HG03045 (cell line): Measurements from ENCODE around the gene IGSF10.

Experiments used
- ATAC-seq: cut with Tn5 transposase; IDR thresholded peaks from one replicate; pipeline ENCODE4 v1.9.1; 2021; ENCODE audit warnings: mild to moderate bottlenecking, moderate library complexity; ENCODE audit not compliant: unreplicated experiment

Gene IGSF10

DNA sequence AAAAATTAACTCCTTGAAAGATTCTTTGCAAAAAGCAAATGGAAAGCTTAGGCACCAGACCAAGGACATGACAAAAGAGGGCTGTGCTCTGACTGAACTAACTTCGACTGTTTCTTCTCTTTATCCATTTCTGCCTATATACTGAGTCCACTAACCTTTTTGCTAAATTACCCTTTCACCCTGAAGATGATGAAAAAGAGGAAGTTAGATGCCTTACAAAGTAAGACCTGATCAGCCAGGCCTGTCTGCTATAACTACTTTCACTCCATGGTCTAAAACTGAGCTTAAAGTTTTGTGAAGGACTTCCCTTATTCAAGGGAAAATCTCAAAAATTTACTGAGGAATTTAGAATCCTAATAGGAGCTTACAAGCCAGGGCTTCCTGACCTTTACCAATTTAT, 6.2 kb upstream of the IGSF10 start:
- ATAC-seq = no peak

DNA sequence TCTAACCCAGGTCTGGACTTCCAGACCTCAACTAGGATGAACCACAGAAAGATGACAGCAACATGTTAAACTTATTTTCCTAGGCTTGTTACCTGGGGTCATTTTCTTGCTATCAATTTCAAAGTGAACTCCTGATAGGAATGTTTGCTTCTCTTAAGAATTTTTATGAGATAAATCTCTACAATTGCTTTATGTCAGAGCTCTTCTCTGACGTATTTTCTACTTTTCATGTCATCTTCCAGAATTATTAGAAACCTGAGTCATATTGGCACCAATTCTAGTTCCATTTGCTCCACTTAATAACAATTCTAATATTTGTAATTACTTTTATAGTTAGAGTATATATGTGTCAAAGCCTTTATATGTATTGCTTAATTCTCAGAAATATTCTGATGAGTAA, 2.1 kb upstream of the IGSF10 start:
- no peak for ATAC-seq

DNA sequence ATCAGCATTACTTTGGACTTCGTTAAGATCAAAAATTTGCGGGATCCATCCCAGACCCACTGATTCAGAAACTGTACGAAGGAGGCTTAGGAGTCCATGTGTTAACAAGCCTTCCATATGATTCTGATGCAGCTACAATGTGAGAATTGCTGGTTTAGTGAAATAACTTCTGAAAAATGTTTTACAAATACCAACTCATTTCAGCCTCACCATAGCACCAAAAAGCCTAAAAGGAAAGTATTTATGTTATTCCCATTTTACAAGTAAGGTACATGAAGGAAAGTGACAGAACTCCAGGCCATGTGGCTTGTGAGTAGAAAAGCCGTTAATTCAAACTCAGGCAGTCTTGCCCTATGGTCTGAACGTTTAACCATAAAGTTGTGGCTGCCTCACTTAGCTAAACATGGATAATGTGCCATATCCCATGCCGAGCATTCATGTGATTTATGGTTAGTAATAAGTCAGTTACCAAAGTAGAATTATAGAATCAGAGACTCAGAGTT, 1.5 kb upstream of the IGSF10 start:
- ATAC-seq = no peak

DNA sequence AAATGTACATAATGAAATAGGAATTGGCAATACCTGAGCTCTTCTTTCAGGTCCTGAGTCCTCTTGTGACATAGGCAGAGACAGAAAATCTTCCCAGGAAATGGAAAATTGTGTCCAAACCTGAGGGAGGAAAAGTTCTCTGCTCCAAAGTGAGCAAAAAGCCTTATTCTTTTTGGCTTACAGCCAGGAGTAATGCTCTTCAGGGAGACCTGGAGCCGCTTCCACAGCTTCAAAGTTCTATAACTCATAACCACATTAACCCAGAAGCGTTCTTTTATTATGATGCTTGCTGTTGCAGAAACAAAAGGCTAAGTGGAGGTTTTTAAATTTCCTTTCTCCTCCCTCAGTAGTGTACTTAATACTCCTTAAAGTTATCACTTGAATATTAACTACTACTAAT, 633 bp downstream of the IGSF10 start:
- ATAC-seq = no peak

DNA sequence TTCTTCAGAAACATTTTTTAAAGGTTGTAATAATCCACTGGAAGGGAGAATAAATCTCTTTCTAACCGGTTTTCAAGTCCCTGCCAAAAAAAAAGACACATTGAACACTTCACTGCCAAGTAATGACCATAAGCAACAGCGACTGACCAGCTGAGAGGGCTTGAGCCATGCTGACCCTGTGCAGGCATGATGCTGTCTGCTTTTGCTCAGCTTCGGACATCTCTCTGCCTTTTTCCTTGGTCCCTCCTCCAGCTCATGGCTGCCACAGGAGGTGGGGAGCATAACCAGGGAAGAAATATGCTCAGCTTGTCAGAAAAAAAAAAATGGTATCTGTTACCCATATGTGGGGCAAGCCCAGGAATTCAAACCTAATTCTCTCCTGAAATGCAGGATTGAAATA, 1.5 kb downstream of the IGSF10 start:
- no peak for ATAC-seq

DNA sequence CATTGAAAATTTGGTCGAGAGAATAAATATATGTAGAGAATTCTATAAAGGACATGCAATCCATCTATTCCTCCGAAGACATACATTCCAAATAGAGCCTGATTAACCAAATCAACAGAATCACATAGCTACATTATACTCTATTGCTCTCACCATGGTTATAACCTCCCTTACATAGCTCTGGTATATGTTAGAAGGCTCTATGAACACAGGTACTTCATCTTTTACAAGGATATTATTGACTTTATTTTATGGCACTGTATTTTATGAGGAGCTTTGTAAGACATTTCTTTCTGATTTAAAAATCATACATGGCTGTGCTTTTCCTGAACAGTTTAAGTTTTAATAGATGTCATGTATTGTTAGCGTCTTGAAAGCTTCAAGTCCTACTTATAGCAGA, 4.8 kb downstream of the IGSF10 start:
- ATAC-seq = no peak

DNA sequence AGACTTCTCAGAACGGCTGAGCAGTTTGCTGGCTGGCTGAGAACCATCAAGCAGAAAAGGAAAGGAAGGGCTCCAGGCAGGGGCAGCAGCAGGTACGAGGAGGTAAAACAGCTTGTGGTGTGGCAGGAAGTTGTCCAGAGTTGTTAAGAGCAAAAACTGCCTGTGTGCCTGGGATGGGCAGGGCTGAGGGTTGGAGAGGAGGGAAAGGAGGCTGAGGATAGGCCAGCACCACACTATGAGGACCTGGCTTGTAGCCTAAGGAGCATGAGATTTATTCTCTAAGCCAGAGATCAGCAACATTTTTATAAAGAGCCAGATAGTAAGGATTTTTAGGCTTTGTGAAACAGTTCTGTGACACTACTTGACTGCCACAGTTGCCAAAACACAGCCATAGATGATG, 8.0 kb downstream of the IGSF10 start:
- no peak for ATAC-seq

DNA sequence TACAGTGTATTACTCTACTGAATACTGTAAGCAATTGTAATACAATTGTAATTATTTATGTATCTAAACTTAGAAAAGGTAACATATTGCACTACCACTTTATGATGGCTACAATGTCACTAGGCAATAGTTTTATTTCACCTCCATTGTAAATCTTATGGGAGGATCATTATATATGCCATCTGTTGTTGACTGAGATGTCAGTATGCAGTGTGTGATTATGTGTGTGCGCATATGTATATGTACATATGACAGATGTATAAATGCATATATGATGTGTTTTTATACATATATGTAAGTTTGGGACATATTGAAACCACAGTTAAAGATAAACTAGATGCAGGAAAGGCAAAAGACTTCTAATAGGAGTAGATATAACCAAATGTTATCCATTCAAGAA, 8.5 kb downstream of the IGSF10 start:
- no peak for ATAC-seq

DNA sequence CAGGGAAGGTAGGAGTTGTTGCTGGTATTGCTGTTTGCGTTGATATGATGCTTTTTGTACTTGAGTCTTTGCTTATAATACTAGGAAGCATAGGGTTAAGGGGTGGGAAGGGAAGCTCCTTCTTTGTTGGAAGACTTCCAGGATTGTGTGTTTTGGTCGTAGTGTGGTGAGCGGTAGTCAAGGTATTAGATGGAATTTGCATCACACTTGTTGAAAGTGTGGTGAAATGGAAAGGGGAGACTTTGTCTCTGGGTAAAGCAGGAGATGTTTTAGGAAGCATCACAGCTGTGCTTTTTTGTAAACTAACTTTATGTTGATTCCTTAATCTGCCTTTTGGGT, 14.9 kb downstream of the IGSF10 start:
- no peak for ATAC-seq

DNA sequence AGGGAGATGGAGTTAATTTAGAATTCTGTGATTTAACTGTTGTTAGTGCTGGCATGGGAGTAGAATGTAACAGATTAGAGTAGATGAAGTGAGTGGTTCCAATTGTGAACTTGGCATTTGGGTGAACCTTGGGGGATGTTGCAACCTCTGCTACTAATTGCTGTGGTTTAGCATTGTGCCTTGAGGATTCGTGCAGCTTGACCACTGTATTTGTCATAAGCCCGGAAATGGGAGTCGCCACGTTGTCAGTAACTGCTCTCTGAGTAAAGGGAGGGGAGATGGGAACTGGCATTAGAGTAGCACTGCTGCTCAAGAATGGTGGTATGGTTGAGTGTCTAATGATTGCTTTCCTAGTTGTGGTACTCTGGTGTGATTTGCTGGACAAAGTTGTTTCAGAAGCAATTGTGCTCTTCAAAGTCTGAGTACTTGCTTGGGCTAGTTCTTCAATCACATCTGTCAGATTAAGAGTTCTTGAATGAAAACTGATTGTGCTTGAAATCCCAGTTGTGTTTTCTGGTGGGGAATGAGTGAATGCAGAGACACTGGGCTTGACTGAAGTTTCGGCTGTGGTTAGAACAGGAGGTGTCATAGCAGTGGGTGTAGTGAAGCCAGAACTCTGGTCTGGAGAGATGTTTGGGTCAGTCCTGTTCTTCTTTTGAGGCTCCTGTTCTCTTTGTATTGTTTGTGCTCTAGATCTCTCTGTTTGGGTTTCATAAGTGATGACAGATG, 15.4 kb downstream of the IGSF10 start:
- ATAC-seq = no peak

DNA sequence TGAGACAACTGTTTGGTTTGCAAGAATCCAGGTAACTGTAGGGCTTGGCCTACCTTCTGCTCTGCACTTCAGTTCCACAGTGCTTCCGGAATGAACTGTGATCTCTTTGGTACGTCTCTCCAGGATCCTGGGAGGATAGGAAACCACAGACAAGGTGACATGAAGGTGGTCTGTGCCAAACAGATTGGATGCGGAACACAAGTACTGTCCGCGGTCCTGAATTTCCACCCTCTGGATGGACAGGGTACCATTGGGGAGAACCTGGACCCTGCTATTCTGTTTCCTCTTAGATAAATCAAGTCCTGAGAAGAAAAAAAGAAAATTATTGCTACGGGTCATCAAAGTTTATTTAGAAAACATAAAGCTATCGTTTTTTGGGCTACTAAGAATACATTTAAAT, 17.3 kb downstream of the IGSF10 start:
- ATAC-seq = no peak

DNA sequence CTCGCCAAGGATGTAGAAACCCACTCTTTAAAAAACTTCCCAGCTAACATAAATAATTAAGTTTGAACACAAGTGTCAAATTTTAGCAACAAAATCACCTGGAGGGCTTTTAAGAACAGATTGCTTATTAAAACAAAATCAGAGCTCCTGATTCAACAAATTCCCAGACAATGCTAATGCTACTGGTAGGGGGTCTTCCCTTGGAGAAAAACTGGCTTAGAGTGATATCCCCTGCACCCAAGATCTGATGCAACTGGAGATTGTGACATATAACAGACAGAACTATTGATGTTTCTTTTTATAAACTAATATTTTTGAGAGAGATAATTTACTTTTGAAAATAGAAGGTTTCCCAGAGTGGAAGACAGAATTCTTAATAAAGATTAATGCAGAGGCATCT, 19.9 kb downstream of the IGSF10 start:
- no peak for ATAC-seq

DNA sequence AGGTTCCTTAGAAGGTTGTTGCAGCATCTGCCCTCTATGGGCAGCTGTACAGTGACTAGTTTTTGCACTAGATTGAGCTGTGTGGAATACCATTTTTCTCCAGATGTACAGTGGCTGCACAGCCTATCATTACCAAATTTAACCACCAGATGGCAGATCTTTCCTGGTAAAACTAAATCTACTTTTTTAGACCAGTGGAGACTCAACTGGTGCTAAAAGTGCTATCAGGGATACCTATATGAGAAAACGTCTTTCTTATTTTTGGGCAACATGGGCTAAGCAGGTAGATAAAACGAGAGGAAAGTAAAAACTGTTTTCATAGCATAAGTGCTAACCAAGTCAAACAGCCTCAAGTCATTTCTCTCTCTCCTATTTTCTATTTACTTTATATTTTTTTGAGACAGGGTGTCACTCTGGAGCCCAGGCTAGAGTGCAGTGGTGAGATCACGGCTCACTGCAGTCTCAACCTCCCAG, 21.2 kb downstream of the IGSF10 start:
- no peak for ATAC-seq

DNA sequence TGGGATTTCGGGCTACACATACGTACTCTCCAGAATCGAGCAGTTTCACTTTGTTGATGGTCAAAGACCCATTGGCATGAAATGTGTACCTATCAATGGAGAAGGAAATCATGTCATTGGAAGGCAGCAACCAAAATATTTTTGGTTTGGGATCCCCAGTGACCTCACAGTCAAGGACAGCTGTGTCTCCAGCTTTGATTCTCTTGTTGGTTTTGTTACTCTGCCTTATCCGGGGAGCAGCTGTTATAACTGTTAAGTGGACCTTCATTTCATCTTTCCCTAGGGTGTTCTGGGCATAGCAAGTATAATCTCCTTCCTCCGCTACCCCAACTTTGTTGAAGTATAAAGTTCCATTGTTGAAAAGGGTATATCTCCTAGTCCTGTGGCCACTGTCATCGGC, 23.0 kb downstream of the IGSF10 start:
- ATAC-seq = no peak

DNA sequence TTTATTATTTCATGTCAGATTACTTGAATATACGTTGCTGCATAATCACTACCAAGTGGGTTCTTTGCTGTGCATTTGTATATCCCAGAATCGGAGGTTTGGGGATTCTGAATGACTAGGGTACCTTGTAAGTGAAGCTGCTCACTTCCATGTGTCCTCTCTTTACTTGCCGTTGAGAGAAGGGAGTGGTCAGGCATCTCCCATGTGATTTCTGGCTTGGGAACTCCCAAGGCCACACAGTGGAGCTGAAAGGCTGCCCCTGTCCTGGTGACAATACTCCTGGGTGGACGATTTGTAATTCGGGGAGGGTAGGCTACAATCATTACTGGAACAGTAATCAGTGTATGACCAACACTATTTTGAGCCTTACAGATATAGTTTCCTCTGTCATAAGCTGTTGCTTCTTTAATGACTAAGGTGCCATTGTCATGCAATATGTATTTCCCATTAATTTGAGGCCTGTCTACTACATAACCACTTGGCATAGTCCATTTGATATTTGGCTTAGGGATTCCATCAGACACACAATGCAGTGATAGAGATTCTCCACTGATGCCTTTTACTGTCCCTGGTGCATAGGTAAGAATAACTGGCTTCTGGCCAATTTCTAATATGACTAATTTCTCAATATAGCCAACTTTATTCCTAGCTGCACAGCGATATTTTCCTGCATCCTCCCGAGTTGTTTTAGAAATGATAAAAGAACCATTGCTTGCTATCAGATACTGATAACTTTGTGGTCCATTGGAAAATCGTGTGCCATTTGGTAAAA, 24.0 kb downstream of the IGSF10 start:
- no peak for ATAC-seq

DNA sequence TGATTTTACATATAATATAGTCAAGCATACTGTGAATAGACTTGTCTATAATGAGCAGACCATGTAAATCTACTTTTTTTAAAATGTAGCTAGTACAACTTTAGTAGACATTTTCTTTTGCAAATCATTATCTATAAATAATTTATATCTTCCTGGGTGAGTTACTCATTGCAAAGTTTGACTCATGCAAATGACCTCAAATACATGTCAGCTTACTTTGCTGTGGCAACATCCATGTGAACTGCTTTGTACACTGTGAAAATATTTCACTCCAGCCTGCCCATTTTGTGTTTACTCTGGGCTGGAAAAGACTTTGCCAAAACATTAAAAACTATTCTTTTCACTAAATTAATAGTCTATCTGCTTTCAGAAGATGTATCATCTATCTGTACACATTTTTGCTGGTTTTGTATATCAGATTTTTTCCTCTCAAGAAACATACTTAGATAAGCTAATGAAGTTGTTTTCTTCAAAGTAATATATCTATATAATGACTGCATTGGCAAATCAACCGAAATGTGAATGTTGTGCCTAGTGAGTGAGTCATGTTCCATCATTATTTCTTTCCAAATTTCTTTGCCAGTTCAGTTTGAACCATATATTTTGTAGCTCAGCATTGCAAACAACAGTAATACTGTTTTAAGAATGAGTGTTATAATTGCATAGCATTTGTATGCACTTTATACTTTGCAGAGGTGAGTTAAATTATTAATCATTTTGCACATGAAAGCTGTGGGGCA, 26.5 kb downstream of the IGSF10 start:
- no peak for ATAC-seq

DNA sequence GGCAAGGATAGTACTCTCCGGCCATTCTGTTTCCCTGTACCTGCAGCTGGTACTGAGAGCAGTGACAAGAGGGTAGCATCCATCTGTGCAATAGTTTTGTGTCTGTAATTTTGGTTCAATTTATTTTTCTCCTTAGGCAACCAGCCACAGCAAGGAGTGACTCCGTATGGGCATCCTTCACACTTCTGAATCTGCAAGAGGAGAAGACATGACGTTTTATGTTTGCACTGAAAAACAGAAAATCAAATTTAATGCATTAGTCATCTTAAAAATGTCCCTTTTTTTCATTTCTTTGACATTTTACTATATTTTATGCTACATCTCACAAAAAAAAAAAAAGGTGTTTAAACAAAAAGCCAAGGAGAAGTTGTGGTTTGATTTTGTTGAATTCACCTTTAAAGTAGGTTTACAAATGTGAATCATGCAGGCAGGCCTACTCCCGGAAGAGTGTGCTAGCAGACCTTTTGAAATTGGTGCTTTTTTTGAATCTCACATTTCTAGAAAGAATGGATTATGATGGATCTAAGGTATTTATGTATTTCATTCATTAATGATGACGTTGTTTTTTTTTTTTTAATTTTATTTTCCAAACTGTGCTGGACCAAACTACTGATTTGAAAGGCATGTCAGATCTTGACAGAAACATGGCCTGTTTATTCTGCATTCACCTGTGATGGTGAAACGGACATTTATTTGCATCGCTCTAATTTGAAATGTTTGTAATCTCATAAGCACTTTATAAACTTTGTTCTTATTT, 28.1 kb downstream of the IGSF10 start:
- ATAC-seq = no peak

DNA sequence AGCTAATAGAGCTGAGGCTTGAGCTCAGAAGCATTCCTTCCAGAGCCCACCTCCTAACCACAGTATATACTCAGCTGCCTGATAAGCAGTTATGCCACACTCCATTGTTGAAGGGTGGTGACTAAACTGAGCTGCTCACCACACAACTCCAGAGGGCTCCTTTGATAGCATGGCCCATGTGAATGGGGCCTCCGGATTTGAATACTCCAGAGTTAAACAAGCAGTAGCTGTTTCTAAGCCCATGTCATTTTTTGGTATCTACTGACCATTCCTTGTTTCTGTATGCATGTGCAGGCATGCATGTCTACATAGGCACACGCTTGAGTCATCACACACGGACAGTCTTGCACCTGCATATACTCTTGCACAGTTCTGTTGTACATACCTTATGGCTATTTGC, 28.9 kb downstream of the IGSF10 start:
- no peak for ATAC-seq

DNA sequence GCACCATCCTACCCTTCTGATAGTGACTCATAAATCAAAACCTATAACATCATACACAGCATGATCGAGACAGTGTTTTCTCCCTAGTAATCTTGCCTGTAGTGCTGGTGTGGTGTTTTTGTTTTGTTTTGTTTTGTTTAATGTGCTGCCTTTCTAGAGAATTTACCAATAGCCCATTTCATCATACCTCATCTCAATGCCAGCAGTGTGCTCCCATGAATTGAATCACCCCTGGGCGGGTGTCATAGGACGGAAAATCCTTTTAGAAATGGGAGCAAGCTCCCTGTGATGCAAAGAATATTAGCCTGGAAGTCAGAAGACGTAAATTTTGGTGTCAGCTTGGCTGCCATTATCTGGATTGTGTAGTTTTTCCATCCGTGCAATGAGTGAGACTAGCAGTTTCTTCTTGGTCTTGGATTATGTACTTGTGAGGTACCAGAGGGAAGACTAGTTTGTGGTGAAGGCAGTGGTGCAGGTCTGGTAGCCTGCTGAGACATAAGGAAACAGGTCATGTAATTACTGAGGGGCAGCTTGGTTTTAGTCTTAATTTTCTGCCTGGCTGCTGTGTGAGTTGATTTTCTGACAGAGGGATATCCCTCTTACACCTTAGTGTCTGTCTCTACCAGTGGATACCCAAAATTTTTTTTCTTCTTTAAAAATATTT, 29.9 kb downstream of the IGSF10 start:
- ATAC-seq = no peak

DNA sequence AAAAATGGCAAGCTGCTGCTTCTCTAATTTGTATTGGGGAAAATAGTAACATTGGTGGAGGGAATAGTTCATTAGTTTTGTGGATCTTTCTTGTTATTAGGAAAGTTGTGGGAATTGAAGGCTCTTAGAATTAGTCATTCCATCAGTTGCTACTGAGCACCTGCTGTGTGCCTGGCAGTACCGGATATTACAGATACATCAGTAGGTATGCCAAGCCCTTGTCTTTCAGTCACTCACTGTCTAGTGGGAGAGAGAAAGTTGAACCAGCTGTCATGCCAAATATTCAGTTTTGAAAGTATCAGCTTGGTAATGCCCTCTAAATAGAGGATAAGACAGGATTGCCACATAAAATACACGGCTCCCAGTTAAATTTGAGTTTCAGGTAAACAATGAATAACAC, 32.5 kb downstream of the IGSF10 start:
- ATAC-seq = no peak

DNA sequence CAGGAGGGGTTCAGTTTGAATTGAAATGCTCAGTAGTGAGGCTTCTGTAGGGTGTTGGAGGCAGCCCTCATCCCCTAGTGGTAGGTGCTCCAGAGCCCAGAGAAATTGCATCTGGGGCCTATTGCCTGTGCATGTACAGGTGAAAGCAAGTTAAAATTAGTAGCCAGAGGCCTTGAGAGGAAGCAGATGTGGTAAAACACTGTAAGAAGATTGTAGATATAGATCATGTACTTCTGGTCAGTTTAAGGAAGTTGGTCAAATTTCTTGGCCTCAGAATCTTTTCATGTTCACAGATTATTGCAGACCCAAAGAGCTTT, 34.6 kb downstream of the IGSF10 start:
- no peak for ATAC-seq
